Aorta (tissue), 5 donors: Measurements from ENCODE around the gene MAN2B2. TPM values are rescaled to one million over a fixed set of nuclear protein-coding genes. Genes with fewer than 3 reads are reported as not detected.

ENCODE experiments used
- ATAC-seq: fragments of 200-7000 bp; cut with Tn5 transposase; one replicate; pipeline ENCODE4 v1.9.1; 2022; ENCODE audit warnings: moderate library complexity; ENCODE audit not compliant: low FRiP score
- DNase-seq, 2 donors: peaks; one replicate each; pipeline ENCODE4 v3.0.0-alpha.2; 2020
- H3K27ac ChIP-seq, 2 donors: one replicate each; pipeline ENCODE4 v1.5.1; 2013; ENCODE audit warnings: low read length in 2 of 2, mild to moderate bottlenecking in 2 of 2, moderate library complexity in 2 of 2, control low read depth in 1 of 2, inconsistent platforms in 1 of 2, low read depth in 1 of 2
- H3K27me3 ChIP-seq, 2 donors: one replicate each; pipeline ENCODE4 v1.6.1; 2013; ENCODE audit warnings: control low read depth in 1 of 2, low read length in 1 of 2, mild to moderate bottlenecking in 1 of 2, moderate library complexity in 1 of 2; ENCODE audit not compliant: insufficient read depth in 2 of 2, control insufficient read depth in 1 of 2
- H3K36me3 ChIP-seq, 2 donors: one replicate each; pipeline ENCODE4 v1.6.1; 2013; ENCODE audit warnings: control low read depth in 1 of 2, low read length in 1 of 2, mild to moderate bottlenecking in 1 of 2; ENCODE audit not compliant: insufficient read depth in 2 of 2, control insufficient read depth in 1 of 2
- H3K4me1 ChIP-seq, 2 donors: one replicate each; pipeline ENCODE4 v1.6.1; 2013; ENCODE audit warnings: low read length in 2 of 2, control low read depth in 1 of 2, mild to moderate bottlenecking in 1 of 2, moderate library complexity in 1 of 2; ENCODE audit not compliant: insufficient read depth in 2 of 2, control insufficient read depth in 1 of 2
- H3K4me3 ChIP-seq, 2 donors: one replicate each; pipeline ENCODE4 v1.5.1; 2013; ENCODE audit warnings: low read length in 2 of 2, control low read depth in 1 of 2, mild to moderate bottlenecking in 1 of 2
- H3K9me3 ChIP-seq: one replicate; pipeline ENCODE4 v1.6.1; 2013; ENCODE audit warnings: mild to moderate bottlenecking, low read length; ENCODE audit not compliant: control insufficient read depth
- WGBS, 2 donors: extraction: QIAGEN DNeasy Blood & Tissue Kit; methylation state at CpG; one replicate each; pipeline ENCODE4 v1.1.7; 2013; 5-methylcytosine and 5-hydroxymethylcytosine counted together
- intact Hi-C, 2 donors: fragments of 100-400 bp; cut with DNase I; formaldehyde crosslinking; loops; one replicate each; pipeline versions ENCODE4 v1.14.2 to v1.15.0; 2022
- polyA plus RNA-seq, 2 donors: library from polyadenylated mRNA; stranded (reverse); fragments of 200-250 nt; gene quantifications; one replicate each; pipeline ENCODE4 v1.2.3, GENCODE V29; 2013
- total RNA-seq, 2 donors: library from RNA; stranded (reverse); fragmentation: NEBNext Ultra II Directional; extraction: Animal tissue kit (Norgen Biotek cat#: 25700); gene quantifications; one replicate each; pipeline ENCODE4 v1.2.1, GENCODE V29; 2021
- donor health status: healthy with polysubstance abuse.
- donor health status: Bipolar disorder and iron deficiency.
- donor health status: DM: no; HTN: no; CAD: no.
- donor health status: DM: no; HTN: no; CAD: no.
- donor health status: DM: yes; HTN: yes; CAD: no.

The MAN2B2 gene
- total and polyA plus RNA-seq, 4 donors = 13.1 to 58.0 (median 42.5) TPM

DNA sequence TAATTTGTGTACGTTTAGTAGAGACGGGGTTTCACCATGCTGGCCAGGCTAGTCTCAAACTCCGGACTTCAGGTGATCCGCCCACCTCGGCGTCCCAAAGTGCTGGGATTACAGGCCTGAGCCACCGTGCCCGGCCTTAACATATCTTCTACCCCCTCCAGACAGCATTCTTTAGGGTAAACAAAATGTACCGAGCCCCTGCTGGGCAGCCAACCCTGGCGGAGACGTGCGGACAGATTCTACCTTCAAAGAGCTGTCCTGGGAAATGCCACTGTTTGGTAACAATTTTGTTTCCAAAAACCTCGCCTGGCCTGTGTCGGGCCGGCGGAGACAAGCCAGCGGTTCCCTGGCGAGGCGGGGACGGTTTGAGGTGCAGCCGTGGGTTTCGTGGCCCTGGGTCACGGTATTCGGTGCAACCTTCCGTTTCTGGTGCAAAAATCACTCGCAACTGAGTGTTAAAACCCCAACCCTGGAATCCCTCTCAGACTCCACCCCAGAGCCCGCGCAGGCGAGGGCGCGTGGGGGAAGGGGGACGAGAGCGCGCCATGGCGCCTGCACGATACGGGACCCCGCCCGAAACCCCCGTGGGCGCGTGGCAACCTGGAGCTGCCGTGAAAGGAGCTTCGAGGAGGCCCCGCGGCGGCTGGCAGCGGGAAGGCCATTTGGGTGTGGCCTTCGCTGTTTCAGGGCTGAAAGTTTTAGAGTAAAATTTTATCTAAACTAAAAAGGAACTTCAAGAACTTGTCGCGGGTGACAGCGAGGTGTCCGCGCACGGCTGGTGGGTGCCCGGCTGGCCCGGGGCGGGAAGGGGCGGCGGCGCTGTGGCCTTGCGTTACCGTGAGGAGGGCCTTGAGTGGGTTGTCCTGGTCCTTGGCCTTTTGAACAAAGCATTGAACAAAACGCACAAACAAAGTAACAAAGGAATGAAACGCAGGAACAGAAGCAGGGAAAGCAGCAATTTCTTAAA is 82.5 kb downstream of the MAN2B2 start:
- DNase-seq (no peak), ATAC-seq (no peak)
- 78 to 88% methylated on average over 65 of the region's 65 CpGs for WGBS, 2 donors
- no peaks in the 10 kb centered on the region for H3K27me3 ChIP-seq
- H3K4me1 ChIP-seq = no peaks in the 10 kb centered on the region
- H3K9me3 ChIP-seq = no peaks in the 10 kb centered on the region
- no peaks in the 10 kb centered on the region for H3K36me3 ChIP-seq
- no peak overlapping the region for H3K4me3 ChIP-seq
- H3K27ac ChIP-seq = no peak overlapping the region
- intact Hi-C loops = no loop called here

DNA sequence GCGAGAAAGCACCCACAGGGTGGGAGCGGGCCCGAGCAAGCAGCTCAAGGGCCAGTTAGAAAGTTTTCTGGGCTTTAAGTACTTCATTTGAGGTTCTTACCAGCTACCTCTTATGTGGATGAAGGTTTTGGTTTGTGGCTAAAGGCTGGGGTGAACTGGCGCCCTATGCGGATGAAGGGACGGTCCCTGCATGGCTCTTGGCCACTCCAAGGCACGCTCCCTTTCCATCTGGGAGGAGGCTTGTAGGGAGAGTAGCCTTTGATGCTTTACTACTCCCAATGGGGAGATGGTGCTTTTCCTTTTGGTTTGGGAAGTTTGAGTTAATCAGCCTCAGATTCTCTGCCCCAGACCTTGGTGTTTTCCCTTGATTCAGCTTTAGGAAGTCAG is 83.2 kb downstream of the MAN2B2 start:
- WGBS, 2 donors = 91 to 94% methylated on average over 7 of the region's 7 CpGs

DNA sequence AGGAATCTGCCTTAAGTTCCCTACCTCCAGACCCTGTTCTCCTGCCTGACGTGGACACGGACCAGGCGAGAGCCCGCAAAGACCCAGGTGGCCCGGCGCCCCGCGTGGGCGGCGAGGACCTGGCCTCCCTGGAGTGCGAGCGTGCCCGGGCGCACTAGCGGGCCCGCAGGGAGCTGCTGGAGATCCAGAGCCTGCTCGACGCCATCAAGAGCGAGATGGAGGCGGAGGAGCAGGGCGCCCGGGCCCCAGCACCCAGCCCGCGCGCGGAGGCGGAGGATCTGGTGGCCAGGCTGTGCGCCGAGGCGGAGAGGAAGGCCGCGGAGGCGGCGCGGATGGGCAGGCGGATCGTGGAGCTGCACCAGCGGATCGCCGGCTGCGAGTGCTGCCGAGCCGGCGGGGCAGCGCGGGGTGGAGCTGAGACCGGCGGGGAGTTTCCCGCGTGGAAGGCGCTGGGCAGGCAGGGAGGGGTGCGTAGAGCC is 83.6 kb downstream of the MAN2B2 start:
- intact Hi-C loops = no loop called here
- WGBS, 2 donors = 2% methylated on average over 51 to 52 of the region's 52 CpGs
- Histone ChIP-seq H3K9me3 (no peaks in the 10 kb centered on the region), H3K4me3 (peak overlapping the region in 1 of 2 donors; percentile 37), H3K36me3 (no peaks in the 10 kb centered on the region), H3K27me3 (no peaks in the 10 kb centered on the region), H3K27ac (peak overlapping the region in 1 of 2 donors; percentile 9), H3K4me1 (no peaks in the 10 kb centered on the region)
- peak; percentile 89 for ATAC-seq
- peak; percentile 75 to 87 for DNase-seq

More for the DNA sequence above, 83.2 kb downstream of the MAN2B2 start:
- DNase-seq = no peak
- Histone ChIP-seq H3K4me1 (no peaks in the 10 kb centered on the region), H3K27ac (no peak overlapping the region), H3K36me3 (no peaks in the 10 kb centered on the region), H3K27me3 (no peaks in the 10 kb centered on the region), H3K9me3 (no peaks in the 10 kb centered on the region), H3K4me3 (peak overlapping the region in 1 of 2 donors; percentile 37)
- ATAC-seq = peak; percentile 20
- intact Hi-C loops = no loop called here

DNA sequence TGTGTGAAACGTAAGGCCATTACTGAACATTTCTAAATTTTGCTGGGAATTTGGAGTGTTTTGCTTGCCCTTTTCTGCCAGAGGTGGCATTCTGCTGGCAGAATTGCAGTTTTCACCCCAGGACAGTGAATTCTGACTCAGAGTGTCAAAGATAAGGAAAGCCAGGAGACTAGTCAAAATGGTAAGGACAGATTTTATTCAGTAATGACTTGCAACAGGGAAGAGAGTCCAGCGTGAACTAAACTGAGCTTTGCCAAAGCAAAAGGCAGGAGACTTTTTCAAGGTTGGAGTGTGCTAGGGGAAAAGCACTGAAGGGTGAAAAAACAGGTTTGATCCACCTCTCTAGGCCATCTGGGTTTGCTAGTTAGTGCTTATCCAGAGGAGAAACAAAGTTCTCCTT is 84.9 kb downstream of the MAN2B2 start:
- Histone ChIP-seq H3K36me3 (no peaks in the 10 kb centered on the region), H3K4me3 (no peak overlapping the region), H3K4me1 (no peaks in the 10 kb centered on the region), H3K27ac (no peak overlapping the region), H3K27me3 (no peaks in the 10 kb centered on the region), H3K9me3 (no peaks in the 10 kb centered on the region)
- WGBS, 2 donors = 81 to 83% methylated on average over 2 of the region's 2 CpGs
- intact Hi-C loops = no loop called here
- ATAC-seq = no peak
- DNase-seq = no peak

DNA sequence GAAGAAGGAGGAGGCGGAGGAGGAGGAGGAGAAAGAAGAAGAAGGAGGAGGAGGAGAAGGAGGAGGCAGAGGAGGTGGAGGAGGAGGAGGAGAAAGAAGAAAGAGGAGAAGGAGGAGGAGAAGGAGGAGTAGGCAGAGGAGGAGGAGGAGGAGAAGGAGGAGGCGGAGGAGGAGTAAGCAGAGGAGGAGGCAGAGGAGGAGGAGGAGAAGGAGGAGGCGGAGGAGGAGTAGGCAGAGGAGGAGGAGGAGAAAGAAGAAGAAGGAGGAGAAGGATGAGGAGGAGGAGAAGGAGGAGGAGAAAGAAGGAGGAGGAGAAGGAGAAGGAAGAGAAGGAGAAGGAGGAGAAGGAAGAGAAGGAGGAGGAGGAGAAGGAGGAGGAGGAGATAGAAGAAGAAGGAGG is 85.4 kb downstream of the MAN2B2 start:
- ATAC-seq = peak; percentile 30
- Histone ChIP-seq H3K27ac (no peak overlapping the region), H3K27me3 (no peaks in the 10 kb centered on the region), H3K4me1 (no peaks in the 10 kb centered on the region), H3K9me3 (no peaks in the 10 kb centered on the region), H3K4me3 (no peak overlapping the region), H3K36me3 (no peaks in the 10 kb centered on the region)
- intact Hi-C loops = no loop called here
- no peak for DNase-seq
- 91 to 99% methylated on average over 3 of the region's 3 CpGs for WGBS, 2 donors

DNA sequence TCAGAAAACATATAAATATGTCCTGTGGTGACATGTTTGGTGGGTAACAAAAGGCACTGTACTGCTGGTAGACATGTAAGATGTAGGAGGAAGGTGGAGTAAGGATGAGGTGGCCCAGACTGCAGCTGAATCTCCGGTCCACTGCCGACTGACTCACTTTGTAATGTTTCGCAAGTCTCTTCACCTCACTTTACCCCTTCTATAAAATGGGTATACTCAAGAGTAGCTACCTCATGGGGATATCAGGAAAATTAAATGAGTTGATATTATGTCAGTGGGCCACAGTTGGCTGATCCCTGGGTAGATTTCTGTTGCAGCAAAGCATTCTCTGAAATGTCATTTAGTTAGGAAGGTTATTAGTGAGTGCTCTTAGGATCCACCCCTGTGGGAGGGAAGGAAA is 87.6 kb downstream of the MAN2B2 start:
- ATAC-seq = no peak
- no peaks in the 10 kb centered on the region for H3K4me1 ChIP-seq
- intact Hi-C loops = no loop called here
- no peaks in the 10 kb centered on the region for H3K36me3 ChIP-seq
- H3K27me3 ChIP-seq = no peaks in the 10 kb centered on the region
- H3K4me3 ChIP-seq = no peak overlapping the region
- 98 to 99% methylated on average over 3 of the region's 3 CpGs for WGBS, 2 donors
- H3K27ac ChIP-seq = no peak overlapping the region
- DNase-seq = no peak
- no peaks in the 10 kb centered on the region for H3K9me3 ChIP-seq

DNA sequence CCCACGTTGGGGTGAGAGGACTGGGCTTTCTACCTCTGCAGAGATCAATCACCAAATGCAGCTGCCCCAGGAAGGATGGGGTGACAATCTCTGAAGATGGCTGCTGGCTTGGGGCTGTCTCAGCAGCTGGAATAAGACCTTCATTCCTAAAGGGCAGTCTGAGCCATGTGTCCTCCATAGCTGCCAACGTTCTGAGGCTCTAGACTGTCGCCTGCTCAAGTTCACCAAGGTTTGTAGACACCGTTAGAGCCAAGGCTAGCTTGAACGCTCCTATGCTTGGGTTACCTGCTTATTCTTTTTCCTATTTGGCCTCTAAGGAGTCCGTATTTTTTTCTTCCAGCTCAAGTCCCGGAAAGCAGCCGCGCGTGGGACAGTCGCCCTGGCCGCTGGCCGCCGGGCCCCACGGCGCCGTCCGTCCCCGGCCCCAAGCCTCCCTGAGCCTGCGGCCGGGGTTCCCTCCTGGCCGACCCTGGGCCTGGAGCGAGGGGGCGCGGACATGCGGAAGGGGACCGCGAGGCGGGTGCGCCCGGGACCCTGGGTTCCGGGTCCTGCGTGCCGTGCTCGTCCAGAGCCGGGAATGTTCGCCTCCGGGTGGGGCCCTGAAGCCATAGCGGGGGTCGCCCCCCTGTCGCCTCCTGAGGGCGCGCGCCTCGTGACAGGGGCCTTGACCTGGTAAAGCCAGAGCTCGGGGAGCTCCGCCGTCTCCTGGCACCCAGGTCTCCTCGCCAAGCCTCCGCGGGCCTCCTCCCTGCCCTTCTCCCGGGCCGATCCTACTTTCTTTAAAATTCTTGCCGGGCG is 88.8 kb downstream of the MAN2B2 start:
- H3K27me3 ChIP-seq = no peaks in the 10 kb centered on the region

DNA sequence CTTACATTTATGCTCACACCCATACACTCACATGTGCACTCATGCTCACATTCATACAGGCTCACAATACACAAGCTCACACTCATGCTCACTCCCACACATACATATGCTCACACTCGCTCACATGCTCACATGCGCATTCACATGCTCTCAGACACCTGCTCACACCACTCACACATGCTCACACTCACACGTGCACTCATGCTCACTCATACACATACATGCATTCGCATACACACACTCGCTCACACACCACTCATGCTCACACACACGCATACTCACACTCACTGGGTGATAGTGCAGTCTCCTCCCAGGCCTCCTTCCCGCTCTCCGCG is 90.3 kb downstream of the MAN2B2 start:
- intact Hi-C loops = no loop called here
- DNase-seq (no peak), ATAC-seq (no peak)
- no peaks in the 10 kb centered on the region for H3K9me3 ChIP-seq
- H3K27me3 ChIP-seq = no peaks in the 10 kb centered on the region
- 92 to 96% methylated on average over 9 of the region's 9 CpGs for WGBS, 2 donors
- H3K4me1 ChIP-seq = no peaks in the 10 kb centered on the region
- H3K4me3 ChIP-seq = no peak overlapping the region
- no peaks in the 10 kb centered on the region for H3K36me3 ChIP-seq
- no peak overlapping the region for H3K27ac ChIP-seq

More for the DNA sequence above, 88.8 kb downstream of the MAN2B2 start:
- WGBS, 2 donors = 6 to 8% methylated on average over 44 to 55 of the region's 55 CpGs
- no peaks in the 10 kb centered on the region for H3K4me1 ChIP-seq
- intact Hi-C loops = no loop called here
- peak; percentile 26 for ATAC-seq
- peak overlapping the region; percentile 3 to 36 for H3K4me3 ChIP-seq
- H3K36me3 ChIP-seq = no peaks in the 10 kb centered on the region
- H3K27ac ChIP-seq = no peak overlapping the region
- no peaks in the 10 kb centered on the region for H3K9me3 ChIP-seq
- no peak for DNase-seq
